ENCODE results near the gene L3MBTL4. TPM values are rescaled to one million over a fixed set of nuclear protein-coding genes. Genes with fewer than 3 reads are reported as not detected.

Gene L3MBTL4
- total and polyA plus RNA-seq, 9 of the 15 experiments (the other 6 are each of a cell fraction or from before 2014, with no cell fraction given) = not detected

DNA sequence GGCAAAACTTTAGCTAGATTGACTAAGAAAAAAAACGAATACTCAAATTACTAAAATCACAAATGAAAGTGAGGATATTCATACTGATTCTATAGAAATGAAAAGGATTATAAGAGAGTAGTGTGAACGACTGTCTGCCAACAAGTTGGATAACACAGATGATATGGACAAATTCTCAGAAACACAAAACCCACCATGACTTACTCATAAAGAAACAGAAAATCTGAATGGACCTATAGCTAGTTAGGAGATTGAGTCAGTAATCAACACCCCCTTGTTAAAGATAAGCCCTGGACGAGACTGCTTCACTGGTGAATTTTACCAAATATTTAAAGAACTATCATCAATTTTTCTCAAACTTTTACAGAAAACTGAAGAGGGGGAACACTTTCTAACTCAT is 410.6 kb downstream of the L3MBTL4 start:
- ATAC-seq (no peak), FAIRE-seq (no peak), DNase-seq (ENCODE audit: extremely low read depth in 1 of 4, low spot score in 3 of 4) (no peak)
- CTCF ChIA-PET (ENCODE audit: low intra/inter-chr PET ratio) = no interaction called here
- Histone ChIP-seq H3K4me1 (replicated peaks in 1 of 2; ENCODE audit: control insufficient read depth in 2 of 2, insufficient read depth in 2 of 2, low read length in 2 of 2) (no peaks in the 10 kb centered on the region), H3K4me3 (no peak overlapping the region), H2AFZ (ENCODE audit: low read depth, low read length) (no peak overlapping the region), H3K79me2 (ENCODE audit: control insufficient read depth, insufficient read depth, low read length) (no peaks in the 10 kb centered on the region), H3K9ac (ENCODE audit: insufficient read depth in 1 of 2, low read depth in 2 of 2, low read length in 2 of 2) (no peak overlapping the region), H3K36me3 (ENCODE audit: control insufficient read depth, insufficient read depth, low read length) (no peaks in the 10 kb centered on the region), H3K27me3 (ENCODE audit: control insufficient read depth in 2 of 2, insufficient read depth in 2 of 2, low read length in 2 of 2) (no peaks in the 10 kb centered on the region), H3K9me1 (ENCODE audit: control insufficient read depth, insufficient read depth, low read length) (no peaks in the 10 kb centered on the region), H4K20me1 (replicated peaks; ENCODE audit: control insufficient read depth, insufficient read depth, low read length) (no peaks in the 10 kb centered on the region), H3K27ac (ENCODE audit: extremely low read depth, low read depth, low read length) (no peak overlapping the region), H3K9me3 (replicated peaks; ENCODE audit: control insufficient read depth, insufficient read depth, low read depth, low read length) (no peaks in the 10 kb centered on the region), H3K4me2 (ENCODE audit: insufficient read depth, low read length) (no peak overlapping the region)
- BruUV-seq (replicated peaks) = no TSS peak
- TF ChIP-seq STAT5A (IDR thresholded peaks at IDR 0.05; ENCODE audit: borderline replicate concordance, low read length) = no peak
- TF ChIP-seq RBM22 (IDR thresholded peaks at IDR 0.05; ENCODE audit: low read depth, low read length, poor library complexity, severe bottlenecking) = no peak
- TF ChIP-seq EWSR1 (IDR thresholded peaks at IDR 0.05; ENCODE audit: borderline replicate concordance, low read depth, partially characterized antibody) = no peak
- no peak for TF ChIP-seq ZNF165 (CRISPR knock-in tag; IDR thresholded peaks at IDR 0.05; ENCODE audit: borderline replicate concordance)
- TF ChIP-seq ZNF780A (CRISPR knock-in tag; IDR thresholded peaks at IDR 0.05) = no peak
- TF ChIP-seq, protein P1, sequence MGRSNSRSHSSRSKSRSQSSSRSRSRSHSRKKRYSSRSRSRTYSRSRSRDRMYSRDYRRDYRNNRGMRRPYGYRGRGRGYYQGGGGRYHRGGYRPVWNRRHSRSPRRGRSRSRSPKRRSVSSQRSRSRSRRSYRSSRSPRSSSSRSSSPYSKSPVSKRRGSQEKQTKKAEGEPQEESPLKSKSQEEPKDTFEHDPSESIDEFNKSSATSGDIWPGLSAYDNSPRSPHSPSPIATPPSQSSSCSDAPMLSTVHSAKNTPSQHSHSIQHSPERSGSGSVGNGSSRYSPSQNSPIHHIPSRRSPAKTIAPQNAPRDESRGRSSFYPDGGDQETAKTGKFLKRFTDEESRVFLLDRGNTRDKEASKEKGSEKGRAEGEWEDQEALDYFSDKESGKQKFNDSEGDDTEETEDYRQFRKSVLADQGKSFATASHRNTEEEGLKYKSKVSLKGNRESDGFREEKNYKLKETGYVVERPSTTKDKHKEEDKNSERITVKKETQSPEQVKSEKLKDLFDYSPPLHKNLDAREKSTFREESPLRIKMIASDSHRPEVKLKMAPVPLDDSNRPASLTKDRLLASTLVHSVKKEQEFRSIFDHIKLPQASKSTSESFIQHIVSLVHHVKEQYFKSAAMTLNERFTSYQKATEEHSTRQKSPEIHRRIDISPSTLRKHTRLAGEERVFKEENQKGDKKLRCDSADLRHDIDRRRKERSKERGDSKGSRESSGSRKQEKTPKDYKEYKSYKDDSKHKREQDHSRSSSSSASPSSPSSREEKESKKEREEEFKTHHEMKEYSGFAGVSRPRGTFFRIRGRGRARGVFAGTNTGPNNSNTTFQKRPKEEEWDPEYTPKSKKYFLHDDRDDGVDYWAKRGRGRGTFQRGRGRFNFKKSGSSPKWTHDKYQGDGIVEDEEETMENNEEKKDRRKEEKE (IDR thresholded peaks at IDR 0.05; ENCODE audit: borderline replicate concordance in 1 of 2, control insufficient read depth in 1 of 2, low read depth in 2 of 2, low read length in 1 of 2) = no peak
- TF ChIP-seq E2F3 (CRISPR knock-in tag; IDR thresholded peaks at IDR 0.05) = no peak
- in situ Hi-C loops (cut with MboI) (no loop called here), intact Hi-C loops (cut with micrococcal nuclease) (no loop called here)
- POLR2A ChIA-PET = no interaction called here
- WGBS (ENCODE audit: insufficient coverage, low coverage, missing lambda C conversion rate) = 0% methylated on average over 3 of the region's 3 CpGs

Measured in K562 (cell line).